GM12874 (cell line): ENCODE measurements around the gene BMPR1B.

ENCODE experiments used
- TF ChIP-seq, protein P1 (sequence below): IDR thresholded peaks from 2 replicates; pipeline ENCODE4 v1.5.1; 2011; ENCODE audit warnings: low read depth, mild to moderate bottlenecking, control low read depth, low read length, moderate library complexity; ENCODE audit not compliant: insufficient read depth

BMPR1B gene

GRCh38 chr4:94724016-94724790, 33.6 kb upstream of the BMPR1B start:
- TF ChIP-seq, protein P1, sequence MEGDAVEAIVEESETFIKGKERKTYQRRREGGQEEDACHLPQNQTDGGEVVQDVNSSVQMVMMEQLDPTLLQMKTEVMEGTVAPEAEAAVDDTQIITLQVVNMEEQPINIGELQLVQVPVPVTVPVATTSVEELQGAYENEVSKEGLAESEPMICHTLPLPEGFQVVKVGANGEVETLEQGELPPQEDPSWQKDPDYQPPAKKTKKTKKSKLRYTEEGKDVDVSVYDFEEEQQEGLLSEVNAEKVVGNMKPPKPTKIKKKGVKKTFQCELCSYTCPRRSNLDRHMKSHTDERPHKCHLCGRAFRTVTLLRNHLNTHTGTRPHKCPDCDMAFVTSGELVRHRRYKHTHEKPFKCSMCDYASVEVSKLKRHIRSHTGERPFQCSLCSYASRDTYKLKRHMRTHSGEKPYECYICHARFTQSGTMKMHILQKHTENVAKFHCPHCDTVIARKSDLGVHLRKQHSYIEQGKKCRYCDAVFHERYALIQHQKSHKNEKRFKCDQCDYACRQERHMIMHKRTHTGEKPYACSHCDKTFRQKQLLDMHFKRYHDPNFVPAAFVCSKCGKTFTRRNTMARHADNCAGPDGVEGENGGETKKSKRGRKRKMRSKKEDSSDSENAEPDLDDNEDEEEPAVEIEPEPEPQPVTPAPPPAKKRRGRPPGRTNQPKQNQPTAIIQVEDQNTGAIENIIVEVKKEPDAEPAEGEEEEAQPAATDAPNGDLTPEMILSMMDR, result no peak

- TF ChIP-seq, protein P1, result no peak
Measured at GRCh38 chr4:94726524-94727123, 31.1 kb upstream of the BMPR1B start.

DNA sequence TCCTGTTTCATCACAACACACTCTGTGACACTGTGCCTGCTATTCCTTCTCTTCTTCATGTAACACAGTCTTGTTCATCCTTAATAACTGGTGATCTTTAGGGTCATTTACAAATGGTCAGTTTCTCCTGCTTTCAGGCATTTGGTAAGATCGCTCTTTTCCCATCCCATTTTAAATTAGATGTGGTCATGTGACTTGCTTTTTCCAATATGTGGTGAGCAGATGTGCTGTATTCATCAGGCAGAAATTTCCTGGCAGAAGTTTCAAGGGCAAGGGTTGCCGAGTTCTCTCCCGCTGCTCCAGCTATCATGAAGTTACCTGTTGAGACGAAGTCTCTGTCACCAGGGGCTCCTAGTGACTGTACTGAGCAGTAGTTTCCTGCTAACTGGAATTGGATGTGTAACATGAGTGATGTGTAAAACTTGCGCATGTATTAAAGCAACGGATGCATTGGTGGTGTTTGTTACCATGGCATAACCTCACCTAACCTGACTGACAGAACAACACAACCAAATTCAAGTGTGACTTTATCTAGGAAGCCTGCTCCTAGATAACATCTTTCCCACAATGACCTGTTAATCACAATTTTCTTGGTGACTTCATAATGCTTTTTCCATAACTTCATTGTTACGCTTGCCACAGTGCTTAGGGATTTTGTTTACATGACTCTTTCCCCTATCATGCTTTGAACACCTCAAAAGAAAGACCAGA, 29.5 kb upstream of the BMPR1B start:
- TF ChIP-seq, protein P1, result no peak

DNA sequence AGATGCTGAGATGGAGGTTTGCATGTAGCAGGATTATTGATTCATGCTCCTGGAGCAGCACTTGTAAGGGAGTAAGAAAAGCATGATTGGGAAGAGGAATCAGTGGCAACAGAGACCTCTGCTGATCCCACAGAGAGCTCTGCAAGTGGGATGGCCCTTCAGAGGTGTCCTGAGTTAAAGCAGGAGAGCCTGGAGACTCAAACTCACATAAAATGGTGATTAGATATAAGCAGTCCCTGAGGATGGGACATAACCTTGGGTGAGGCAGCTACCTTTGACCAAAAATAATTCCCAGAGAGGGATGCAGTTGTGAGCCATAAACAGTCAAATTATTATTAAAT, 25.4 kb upstream of the BMPR1B start:
- TF ChIP-seq, protein P1, result no peak

DNA sequence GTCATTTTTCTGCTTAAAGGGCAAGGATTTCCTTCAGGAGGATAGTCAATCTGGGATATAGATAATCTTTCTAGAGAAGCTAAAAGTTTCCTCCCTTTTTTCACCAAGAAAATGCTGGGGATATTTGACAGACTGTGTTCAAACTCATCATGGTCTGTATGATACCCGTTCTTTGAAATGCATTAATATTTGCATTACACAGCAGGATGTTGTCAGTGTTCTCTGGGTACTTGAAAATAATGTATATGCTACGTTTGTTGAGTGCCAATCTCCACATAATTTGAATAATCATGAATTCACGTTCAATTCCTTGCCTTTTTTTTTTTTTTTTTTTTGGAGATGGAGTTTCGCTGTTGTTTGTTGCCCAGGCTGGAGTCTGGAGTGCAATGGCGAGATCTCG, 18.0 kb upstream of the BMPR1B start:
- TF ChIP-seq, protein P1, result no peak

DNA sequence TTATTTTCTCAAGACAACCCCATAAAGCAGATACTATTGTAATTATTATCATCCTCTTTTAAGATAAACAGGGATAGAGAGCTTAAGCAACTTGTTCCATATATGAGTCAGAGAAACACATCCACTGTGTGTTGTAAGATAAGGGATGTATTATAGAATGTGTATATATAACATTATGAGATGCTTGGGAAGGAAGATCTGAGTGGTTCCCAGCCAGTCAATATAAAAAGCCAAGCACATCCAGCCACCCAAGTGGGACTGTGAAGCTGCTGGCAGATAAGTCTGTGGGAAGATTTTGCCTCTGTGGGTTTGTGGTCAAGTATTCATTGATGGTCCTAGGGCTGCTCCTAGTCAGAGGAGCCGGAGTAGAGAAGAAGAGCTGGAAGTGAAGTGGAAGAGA, 16.5 kb upstream of the BMPR1B start:
- TF ChIP-seq, protein P1, result no peak

DNA sequence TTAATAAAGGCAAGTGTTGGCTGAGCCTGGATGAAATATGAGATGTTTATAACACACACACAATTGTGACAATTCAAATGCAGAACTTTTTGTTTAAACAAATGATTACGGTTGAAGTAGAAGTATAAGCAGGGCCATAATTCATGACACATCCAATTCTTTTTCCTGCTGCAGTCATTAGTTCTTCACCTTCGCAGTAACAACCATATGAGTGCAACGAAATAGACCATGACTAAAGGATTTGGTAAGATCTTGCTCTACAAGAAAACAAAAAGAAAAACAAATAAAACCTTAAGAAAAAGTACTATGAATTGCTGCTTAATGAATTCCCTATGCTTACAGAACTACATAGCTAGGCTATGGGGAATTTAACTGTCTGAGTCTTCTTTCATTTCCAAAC, 13.9 kb upstream of the BMPR1B start:
- TF ChIP-seq, protein P1, result no peak
